Measurements from ENCODE around the gene PIP5K1B. TPM values are rescaled to one million over a fixed set of nuclear protein-coding genes. Genes with fewer than 3 reads are reported as not detected.

Gene PIP5K1B
- total RNA-seq, 1 donor from 2014 or later, result 1.3 TPM

GRCh38 chr9:69004836-69005235 is 299.8 kb downstream of the PIP5K1B start:
- TF ChIP-seq CTCF (IDR thresholded peaks at IDR 0.05; ENCODE audit: insufficient read depth, low read depth, low read length) (no peak), EZH2 (IDR thresholded peaks at IDR 0.05; ENCODE audit: insufficient read depth, low read length) (no peak)
- H4K20me1 ChIP-seq (ENCODE audit: insufficient read depth, low read length), result no peaks in the 10 kb centered on the region
- H3K27me3 ChIP-seq (ENCODE audit: insufficient read depth, low read length), result no peaks in the 10 kb centered on the region
- no peak overlapping the region for H2AFZ ChIP-seq (ENCODE audit: low read depth, low read length)
- Mint-ChIP-seq H3K4me3 (ENCODE audit: unreplicated experiment) (no peak overlapping the region), H3K27me3 (ENCODE audit: low read depth, unreplicated experiment) (peaks cover 12% of the 10 kb centered on the region), H3K36me3 (ENCODE audit: low read depth, unreplicated experiment) (no peaks in the 10 kb centered on the region), H3K27ac (ENCODE audit: unreplicated experiment) (no peak overlapping the region), H3K4me1 (ENCODE audit: low read depth, unreplicated experiment) (no peaks in the 10 kb centered on the region), H3K9me3 (ENCODE audit: unreplicated experiment) (no peaks in the 10 kb centered on the region)
- H3K9ac ChIP-seq (ENCODE audit: low read length), result no peak overlapping the region
- H3K36me3 ChIP-seq (ENCODE audit: insufficient read depth, low read length), result no peaks in the 10 kb centered on the region
- H3K4me1 ChIP-seq (ENCODE audit: insufficient read depth, low read length), result no peaks in the 10 kb centered on the region
- DNase-seq (ENCODE audit: low read depth) (no peak), FAIRE-seq (no peak)
- H3K27ac ChIP-seq (ENCODE audit: low read depth, low read length), result no peak overlapping the region
- H3K9me3 ChIP-seq (ENCODE audit: insufficient read depth, low read depth, low read length), result no peaks in the 10 kb centered on the region
- H3K79me2 ChIP-seq (ENCODE audit: insufficient read depth, low read length), result no peaks in the 10 kb centered on the region
- H3K4me2 ChIP-seq (ENCODE audit: low read length), result no peak overlapping the region
- no peak overlapping the region for H3K4me3 ChIP-seq (ENCODE audit: insufficient read depth, low read depth, low read length)

- Histone ChIP-seq H3K9me3 (ENCODE audit: insufficient read depth, low read depth, low read length) (no peaks in the 10 kb centered on the region), H3K27ac (ENCODE audit: low read depth, low read length) (no peak overlapping the region), H3K9ac (ENCODE audit: low read length) (no peak overlapping the region), H4K20me1 (ENCODE audit: insufficient read depth, low read length) (no peaks in the 10 kb centered on the region), H3K4me3 (ENCODE audit: insufficient read depth, low read depth, low read length) (no peak overlapping the region), H3K4me2 (ENCODE audit: low read length) (no peak overlapping the region), H3K4me1 (ENCODE audit: insufficient read depth, low read length) (no peaks in the 10 kb centered on the region), H3K79me2 (ENCODE audit: insufficient read depth, low read length) (no peaks in the 10 kb centered on the region), H3K36me3 (ENCODE audit: insufficient read depth, low read length) (no peaks in the 10 kb centered on the region), H3K27me3 (ENCODE audit: insufficient read depth, low read length) (no peaks in the 10 kb centered on the region), H2AFZ (ENCODE audit: low read depth, low read length) (no peak overlapping the region)
- DNase-seq (ENCODE audit: low read depth), result no peak
- no peak for FAIRE-seq
- Mint-ChIP-seq H3K36me3 (ENCODE audit: low read depth, unreplicated experiment) (no peaks in the 10 kb centered on the region), H3K27ac (ENCODE audit: unreplicated experiment) (no peak overlapping the region), H3K4me1 (ENCODE audit: low read depth, unreplicated experiment) (no peaks in the 10 kb centered on the region), H3K9me3 (ENCODE audit: unreplicated experiment) (no peaks in the 10 kb centered on the region), H3K4me3 (ENCODE audit: unreplicated experiment) (no peak overlapping the region), H3K27me3 (ENCODE audit: low read depth, unreplicated experiment) (peaks cover 10% of the 10 kb centered on the region)
- no peak for TF ChIP-seq CTCF (IDR thresholded peaks at IDR 0.05; ENCODE audit: insufficient read depth, low read depth, low read length)
- TF ChIP-seq EZH2 (IDR thresholded peaks at IDR 0.05; ENCODE audit: insufficient read depth, low read length), result no peak
Measured at GRCh38 chr9:69009708-69010107, 304.7 kb downstream of the PIP5K1B start.

GRCh38 chr9:69012696-69013381 is 307.8 kb downstream of the PIP5K1B start:
- Mint-ChIP-seq H3K9me3 (ENCODE audit: unreplicated experiment) (no peaks in the 10 kb centered on the region), H3K27me3 (ENCODE audit: low read depth, unreplicated experiment) (peaks cover 10% of the 10 kb centered on the region), H3K36me3 (ENCODE audit: low read depth, unreplicated experiment) (no peaks in the 10 kb centered on the region), H3K27ac (ENCODE audit: unreplicated experiment) (no peak overlapping the region), H3K4me3 (ENCODE audit: unreplicated experiment) (no peak overlapping the region), H3K4me1 (ENCODE audit: low read depth, unreplicated experiment) (no peaks in the 10 kb centered on the region)
- DNase-seq (ENCODE audit: low read depth), result no peak
- Histone ChIP-seq H4K20me1 (ENCODE audit: insufficient read depth, low read length) (no peaks in the 10 kb centered on the region), H3K27me3 (ENCODE audit: insufficient read depth, low read length) (peaks cover 7% of the 10 kb centered on the region), H3K4me1 (ENCODE audit: insufficient read depth, low read length) (no peaks in the 10 kb centered on the region), H3K36me3 (ENCODE audit: insufficient read depth, low read length) (no peaks in the 10 kb centered on the region), H3K4me2 (ENCODE audit: low read length) (no peak overlapping the region), H3K9ac (ENCODE audit: low read length) (no peak overlapping the region), H2AFZ (ENCODE audit: low read depth, low read length) (no peak overlapping the region), H3K79me2 (ENCODE audit: insufficient read depth, low read length) (no peaks in the 10 kb centered on the region), H3K27ac (ENCODE audit: low read depth, low read length) (no peak overlapping the region), H3K4me3 (ENCODE audit: insufficient read depth, low read depth, low read length) (no peak overlapping the region), H3K9me3 (ENCODE audit: insufficient read depth, low read depth, low read length) (no peaks in the 10 kb centered on the region)
- TF ChIP-seq CTCF (IDR thresholded peaks at IDR 0.05; ENCODE audit: insufficient read depth, low read depth, low read length) (no peak), EZH2 (IDR thresholded peaks at IDR 0.05; ENCODE audit: insufficient read depth, low read length) (no peak)
- no peak for FAIRE-seq

Measured in astrocyte (in vitro differentiated cells and primary cell).